ENCODE data around the gene JUND. TPM values are rescaled to one million over a fixed set of nuclear protein-coding genes. Genes with fewer than 3 reads are reported as not detected.

JUND gene
- total RNA-seq, 1 experiment from 2014 or later: 221 TPM

- TF ChIP-seq CTCF (IDR thresholded peaks at IDR 0.05 in 2 of 3, conservative IDR thresholded peaks at IDR 0.05 in 1 of 3; ENCODE audit: borderline replicate concordance in 1 of 3, insufficient read depth in 1 of 3, low read depth in 2 of 3, low read length in 2 of 3) (no peak), POLR2A (IDR thresholded peaks at IDR 0.05; ENCODE audit: borderline replicate concordance, extremely low read depth, insufficient read depth, insufficient read length) (no peak), CBX3 (IDR thresholded peaks at IDR 0.05; ENCODE audit: low read depth) (no peak), TCF7L2 (IDR thresholded peaks at IDR 0.05; ENCODE audit: borderline replicate concordance, extremely low read depth, insufficient read depth, insufficient read length) (no peak), YY1 (IDR thresholded peaks at IDR 0.05; ENCODE audit: extremely low read depth, insufficient replicate concordance, low read depth, low read length) (no peak), SIN3A (IDR thresholded peaks at IDR 0.05; ENCODE audit: low read depth) (no peak), JUND (IDR thresholded peaks at IDR 0.05) (no peak), ZFX (IDR thresholded peaks at IDR 0.05) (no peak), SRF (IDR thresholded peaks at IDR 0.05; ENCODE audit: low read depth) (no peak)
Measured at GRCh38 chr19:18253716-18254115, 27.7 kb downstream of the JUND start (continued).

- Histone ChIP-seq H3K4me1 (ENCODE audit: control insufficient read depth in 1 of 2, insufficient read depth in 2 of 2, low read length in 2 of 2) (peaks cover 0 to 28% of the 10 kb centered on the region in 2 experiments; a peak in 2 of 4 replicates), H3K9me2 (ENCODE audit: insufficient read depth) (no peaks in the 10 kb centered on the region), H3K4me2 (ENCODE audit: low read length) (no peak overlapping the region), H3K4me3 (replicated peaks in 1 of 2; ENCODE audit: low read depth in 1 of 2, low read length in 2 of 2) (no peak overlapping the region), H3K36me3 (ENCODE audit: control insufficient read depth in 1 of 2, insufficient read depth in 2 of 2, low read length in 2 of 2) (no peaks in the 10 kb centered on the region), H4K20me1 (ENCODE audit: insufficient read depth) (no peaks in the 10 kb centered on the region), H3K27ac (ENCODE audit: low read depth, low read length) (no peak overlapping the region), H3K79me2 (ENCODE audit: insufficient read depth, low read length) (no peaks in the 10 kb centered on the region), H3K9me3 (ENCODE audit: control insufficient read depth in 1 of 2, insufficient read depth in 1 of 2, low read depth in 1 of 2, low read length in 2 of 2) (no peaks in the 10 kb centered on the region), H2AFZ (ENCODE audit: low read depth, low read length, poor library complexity, severe bottlenecking) (no peak overlapping the region), H3K27me3 (ENCODE audit: insufficient read depth, low read length) (no peaks in the 10 kb centered on the region), H3K9ac (ENCODE audit: low read length) (no peak overlapping the region)
- DNase-seq (ENCODE audit: low read depth, low spot score) (no peak), ATAC-seq (no peak)
- BruUV-seq (replicated peaks): no TSS peak
- intact Hi-C loops (cut with micrococcal nuclease): loop anchor here (10.0 kb wide), 1 partner anchor 318 kb away; the partner anchor contains the start of gene CCDC124
- ChIA-PET CTCF (interaction anchor here (1.0 to 7.0 kb wide), 7 partner anchors 26 to 310 kb away, joined by 4 to 106 read pairs (median 10); partner anchors contain the start of genes MPV17L2 and RAB3A), POLR2A (interaction anchor here (0.6 to 0.7 kb wide), 2 partner anchors 73 to 305 kb away, joined by 3 to 7 read pairs; no protein-coding TSS in a partner anchor), RAD21 (ENCODE audit: low non-redundant PET in 1 of 2, low total read pairs in 2 of 2, uncharacterized antibody in 2 of 2, unreplicated experiment in 2 of 2) (interaction anchor here in 1 of 2 experiments (0.6 to 2.0 kb wide), 2 partner anchors 37 to 44 kb away, joined by 4 to 11 read pairs; no protein-coding TSS in a partner anchor)
- no peak for TF ChIP-seq EZH2phosphoT487 (IDR thresholded peaks at IDR 0.05; ENCODE audit: borderline replicate concordance)
- TF ChIP-seq EZH2 (IDR thresholded peaks at IDR 0.05): no peak
- TF ChIP-seq CTCF (IDR thresholded peaks at IDR 0.05 in 2 of 3, conservative IDR thresholded peaks at IDR 0.05 in 1 of 3; ENCODE audit: borderline replicate concordance in 1 of 3, insufficient read depth in 1 of 3, low read depth in 2 of 3, low read length in 2 of 3): no peak
- TF ChIP-seq CBX3 (IDR thresholded peaks at IDR 0.05; ENCODE audit: low read depth): no peak
- TF ChIP-seq JUND (IDR thresholded peaks at IDR 0.05): no peak
- TF ChIP-seq POLR2A (IDR thresholded peaks at IDR 0.05; ENCODE audit: borderline replicate concordance, extremely low read depth, insufficient read depth, insufficient read length): no peak
- TF ChIP-seq RAD21 (IDR thresholded peaks at IDR 0.05; ENCODE audit: low read depth): no peak
- TF ChIP-seq ATF3 (IDR thresholded peaks at IDR 0.05): no peak
- no peak for TF ChIP-seq ZNF274 (IDR thresholded peaks at IDR 0.05; ENCODE audit: low read depth, low read length)
- no peak for TF ChIP-seq MAX (IDR thresholded peaks at IDR 0.05)
- TF ChIP-seq CEBPB (IDR thresholded peaks at IDR 0.05; ENCODE audit: low read depth): no peak
- no peak for TF ChIP-seq TCF7L2 (IDR thresholded peaks at IDR 0.05; ENCODE audit: borderline replicate concordance, extremely low read depth, insufficient read depth, insufficient read length)
- no peak for TF ChIP-seq SRF (IDR thresholded peaks at IDR 0.05; ENCODE audit: low read depth)
Measured at GRCh38 chr19:18253130-18253529, 28.3 kb downstream of the JUND start.

All from HCT116 (cell line).